Measurements from ENCODE around the gene CCDC182. TPM values are rescaled to one million over a fixed set of nuclear protein-coding genes. Genes with fewer than 3 reads are reported as not detected.

Gene CCDC182
- polyA plus RNA-seq, 1 of the 3 experiments (the other 2 are of a cell fraction) = not detected

DNA sequence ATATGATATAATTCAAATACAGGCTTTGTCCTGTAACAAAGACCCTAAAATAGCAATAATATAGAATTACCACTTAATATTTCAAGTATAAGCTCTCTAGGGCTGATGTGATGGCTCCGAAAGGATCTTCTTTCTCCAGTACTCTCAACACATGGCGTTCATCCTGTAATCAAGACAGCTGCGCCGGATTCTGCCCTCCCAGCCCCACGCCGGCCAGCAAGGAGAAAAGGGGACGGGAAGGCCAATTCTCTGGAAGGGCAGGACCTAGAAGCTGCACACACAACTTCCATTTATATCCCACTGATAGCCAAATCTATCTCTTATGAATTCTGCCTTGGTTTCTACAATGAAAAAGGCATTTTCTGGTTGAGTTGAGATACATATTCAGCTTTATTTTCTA lies 32.0 kb downstream of the CCDC182 start (continued):
- TF ChIP-seq, protein P1, sequence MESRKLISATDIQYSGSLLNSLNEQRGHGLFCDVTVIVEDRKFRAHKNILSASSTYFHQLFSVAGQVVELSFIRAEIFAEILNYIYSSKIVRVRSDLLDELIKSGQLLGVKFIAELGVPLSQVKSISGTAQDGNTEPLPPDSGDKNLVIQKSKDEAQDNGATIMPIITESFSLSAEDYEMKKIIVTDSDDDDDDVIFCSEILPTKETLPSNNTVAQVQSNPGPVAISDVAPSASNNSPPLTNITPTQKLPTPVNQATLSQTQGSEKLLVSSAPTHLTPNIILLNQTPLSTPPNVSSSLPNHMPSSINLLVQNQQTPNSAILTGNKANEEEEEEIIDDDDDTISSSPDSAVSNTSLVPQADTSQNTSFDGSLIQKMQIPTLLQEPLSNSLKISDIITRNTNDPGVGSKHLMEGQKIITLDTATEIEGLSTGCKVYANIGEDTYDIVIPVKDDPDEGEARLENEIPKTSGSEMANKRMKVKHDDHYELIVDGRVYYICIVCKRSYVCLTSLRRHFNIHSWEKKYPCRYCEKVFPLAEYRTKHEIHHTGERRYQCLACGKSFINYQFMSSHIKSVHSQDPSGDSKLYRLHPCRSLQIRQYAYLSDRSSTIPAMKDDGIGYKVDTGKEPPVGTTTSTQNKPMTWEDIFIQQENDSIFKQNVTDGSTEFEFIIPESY (IDR thresholded peaks at IDR 0.05; ENCODE audit: borderline replicate concordance, low read depth) = no peak

DNA sequence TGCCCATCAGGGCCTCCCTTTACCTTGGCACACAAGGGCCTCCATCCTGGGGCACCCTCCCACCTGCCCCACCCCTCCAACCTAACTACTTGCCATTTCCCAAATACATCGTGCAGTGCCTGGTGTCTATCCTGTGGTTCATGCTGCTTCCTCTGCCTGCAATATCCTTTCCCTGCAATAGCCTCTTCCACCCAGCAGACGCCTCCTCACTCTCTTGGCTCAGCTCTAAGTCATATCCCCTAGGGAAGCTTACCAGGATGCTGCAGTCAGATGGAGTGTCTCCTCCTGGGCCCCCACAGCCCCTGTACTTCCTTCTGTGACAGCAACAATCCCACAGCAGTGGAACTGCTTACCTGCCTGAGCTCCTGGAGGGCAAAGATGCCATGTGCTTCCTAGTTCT lies 36.7 kb downstream of the CCDC182 start:
- Histone ChIP-seq H3F3A (replicated peaks; ENCODE audit: insufficient read depth) (no peaks in the 10 kb centered on the region), H4K20me1 (ENCODE audit: insufficient read depth) (no peaks in the 10 kb centered on the region), H3K4me2 (no peak overlapping the region), H3K27me3 (ENCODE audit: insufficient read depth) (peaks cover 13% of the 10 kb centered on the region; the same call in 1 of the 2 replicates), H3K9ac (no peak overlapping the region), H3K4me1 (ENCODE audit: control insufficient read depth in 1 of 2, insufficient read depth in 2 of 2, low read depth in 1 of 2, low read length in 1 of 2) (peaks cover 0 to 29% of the 10 kb centered on the region in 2 experiments; a peak in 2 of 4 replicates), H3K79me2 (ENCODE audit: insufficient read depth) (no peaks in the 10 kb centered on the region), H3K27ac (ENCODE audit: low read depth in 2 of 2, low read length in 1 of 2) (peak overlapping the region in 1 of 2 experiments; percentile 80; a peak in 2 of 4 replicates), H2AFZ (ENCODE audit: low read depth) (no peak overlapping the region), H3K36me3 (replicated peaks in 1 of 2; ENCODE audit: control insufficient read depth in 1 of 2, insufficient read depth in 2 of 2, low read length in 1 of 2) (no peaks in the 10 kb centered on the region), H3K9me2 (no peaks in the 10 kb centered on the region), H3K4me3 (ENCODE audit: low read depth in 2 of 2, low read length in 1 of 2) (no peak overlapping the region), H3K9me3 (no peaks in the 10 kb centered on the region)
- TF ChIP-seq, protein P1 (IDR thresholded peaks at IDR 0.05; ENCODE audit: borderline replicate concordance, low read depth) = no peak
- TF ChIP-seq EP300 (IDR thresholded peaks at IDR 0.05; ENCODE audit: borderline replicate concordance in 1 of 2, low read depth in 1 of 2, low read length in 1 of 2) = no peak
- TF ChIP-seq FOXM1 (IDR thresholded peaks at IDR 0.05; ENCODE audit: low read depth) = no peak
- TF ChIP-seq RFX5 (IDR thresholded peaks at IDR 0.05; ENCODE audit: low read length) = no peak
- TF ChIP-seq, protein P2, sequence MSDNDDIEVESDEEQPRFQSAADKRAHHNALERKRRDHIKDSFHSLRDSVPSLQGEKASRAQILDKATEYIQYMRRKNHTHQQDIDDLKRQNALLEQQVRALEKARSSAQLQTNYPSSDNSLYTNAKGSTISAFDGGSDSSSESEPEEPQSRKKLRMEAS (IDR thresholded peaks at IDR 0.05; ENCODE audit: low read depth) = no peak
- no peak for TF ChIP-seq TCF12 (IDR thresholded peaks at IDR 0.05)
- TF ChIP-seq NRF1 (IDR thresholded peaks at IDR 0.05; ENCODE audit: low read depth, low read length) = no peak
- TF ChIP-seq RAD21 (IDR thresholded peaks at IDR 0.05; ENCODE audit: low read length) = no peak
- no peak for TF ChIP-seq GATA2 (CRISPR knock-in tag; IDR thresholded peaks at IDR 0.05)
- no peak for TF ChIP-seq MXI1 (IDR thresholded peaks at IDR 0.05; ENCODE audit: low read depth, low read length)
- no peak for TF ChIP-seq SMC3 (IDR thresholded peaks at IDR 0.05; ENCODE audit: low read depth, low read length)
- TF ChIP-seq, protein P3, sequence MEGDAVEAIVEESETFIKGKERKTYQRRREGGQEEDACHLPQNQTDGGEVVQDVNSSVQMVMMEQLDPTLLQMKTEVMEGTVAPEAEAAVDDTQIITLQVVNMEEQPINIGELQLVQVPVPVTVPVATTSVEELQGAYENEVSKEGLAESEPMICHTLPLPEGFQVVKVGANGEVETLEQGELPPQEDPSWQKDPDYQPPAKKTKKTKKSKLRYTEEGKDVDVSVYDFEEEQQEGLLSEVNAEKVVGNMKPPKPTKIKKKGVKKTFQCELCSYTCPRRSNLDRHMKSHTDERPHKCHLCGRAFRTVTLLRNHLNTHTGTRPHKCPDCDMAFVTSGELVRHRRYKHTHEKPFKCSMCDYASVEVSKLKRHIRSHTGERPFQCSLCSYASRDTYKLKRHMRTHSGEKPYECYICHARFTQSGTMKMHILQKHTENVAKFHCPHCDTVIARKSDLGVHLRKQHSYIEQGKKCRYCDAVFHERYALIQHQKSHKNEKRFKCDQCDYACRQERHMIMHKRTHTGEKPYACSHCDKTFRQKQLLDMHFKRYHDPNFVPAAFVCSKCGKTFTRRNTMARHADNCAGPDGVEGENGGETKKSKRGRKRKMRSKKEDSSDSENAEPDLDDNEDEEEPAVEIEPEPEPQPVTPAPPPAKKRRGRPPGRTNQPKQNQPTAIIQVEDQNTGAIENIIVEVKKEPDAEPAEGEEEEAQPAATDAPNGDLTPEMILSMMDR (IDR thresholded peaks at IDR 0.05) = no peak
- POLR2A ChIA-PET = interaction anchor here (0.7 to 1.6 kb wide), 4 partner anchors 9 to 166 kb away, joined by 3 to 10 read pairs (median 4); no protein-coding TSS in a partner anchor
- WGBS (ENCODE audit: low lambda C conversion rate) = 76% methylated on average over 2 of the region's 2 CpGs
- CTCF ChIA-PET = interaction anchor here (0.8 to 4.2 kb wide), 12 partner anchors 8 to 125 kb away, joined by 3 to 17 read pairs (median 6); no protein-coding TSS in a partner anchor
- no peak for DNase-seq

All from SK-N-SH (cell line).